Measurements from ENCODE around the gene GRXCR2.

DNA sequence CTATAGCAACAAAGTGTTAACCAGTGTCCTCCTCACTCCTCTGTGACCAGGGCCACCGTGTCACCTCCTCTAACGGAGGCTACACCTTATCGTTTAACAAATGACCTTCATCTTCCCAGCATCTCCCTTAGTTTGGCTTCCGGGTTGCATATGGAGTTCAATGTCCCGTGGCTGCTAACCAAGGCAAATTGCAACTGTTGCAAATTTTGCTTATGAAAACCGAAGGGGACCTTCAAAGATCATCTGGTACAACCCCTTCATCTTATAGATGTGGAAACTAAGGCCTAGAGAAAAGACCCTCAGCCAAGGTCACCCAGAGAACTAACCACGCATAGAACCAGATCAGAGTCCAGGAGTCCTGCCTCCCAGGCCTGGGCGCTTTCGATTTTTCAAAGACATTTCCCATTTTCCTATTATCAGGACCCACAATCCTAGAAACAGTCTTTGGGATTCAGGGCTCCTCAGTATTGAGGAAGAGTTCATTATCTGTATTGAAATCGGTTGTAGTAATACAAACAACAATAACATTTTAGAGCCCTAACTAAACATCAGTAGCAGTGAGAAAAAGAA, 39.1 kb downstream of the GRXCR2 start:
- TF ChIP-seq MEIS1 (CRISPR knock-in tag; IDR thresholded peaks at IDR 0.05; ENCODE audit: borderline replicate concordance) (no peak), GATAD1 (CRISPR knock-in tag; IDR thresholded peaks at IDR 0.05) (no peak), TCF7L2 (IDR thresholded peaks at IDR 0.05; ENCODE audit: low read depth, low read length) (no peak), ZNF24 (IDR thresholded peaks at IDR 0.05) (no peak), HBP1 (CRISPR knock-in tag; IDR thresholded peaks at IDR 0.05; ENCODE audit: low read depth) (no peak), BRD4 (CRISPR knock-in tag; IDR thresholded peaks at IDR 0.05) (no peak), HOXA7 (CRISPR knock-in tag; IDR thresholded peaks at IDR 0.05) (no peak), KMT2A (CRISPR knock-in tag; IDR thresholded peaks at IDR 0.05) (no peak), CTCF (CRISPR knock-in tag; IDR thresholded peaks at IDR 0.05) (no peak), REST (IDR thresholded peaks at IDR 0.05; ENCODE audit: borderline replicate concordance in 1 of 2, low read depth in 1 of 2, low read length in 2 of 2) (no peak), POLR2A (IDR thresholded peaks at IDR 0.05; ENCODE audit: insufficient read depth in 1 of 2, low read depth in 2 of 2, low read length in 2 of 2) (no peak)
